OCI-LY1 (cell line): ENCODE results near the gene ELOF1.
A peak's percentile ranks its signal among the peaks of the same experiment; 100 is the strongest.

Experiments used
- H2AFZ ChIP-seq: fragments of 200-600 bp; sonication (generic), shearing (Covaris generic); 2 replicates; pipeline ENCODE4 v1.6.0; 2014; ENCODE audit warnings: antibody characterized with exemption, mild to moderate bottlenecking, low read length
- H3F3A ChIP-seq: fragments of 200-600 bp; sonication (generic), shearing (Covaris generic); 2 replicates; pipeline ENCODE4 v1.6.0; 2014; ENCODE audit warnings: mild to moderate bottlenecking, antibody characterized with exemption, low read length, moderate library complexity; ENCODE audit not compliant: insufficient read depth
- H3K27ac ChIP-seq: fragments of 200-600 bp; sonication (generic); 2 replicates; pipeline ENCODE4 v1.5.1; 2014; ENCODE audit warnings: low read length, mixed run types, mild to moderate bottlenecking, low read depth; ENCODE audit not compliant: poor library complexity, severe bottlenecking
- H3K27me3 ChIP-seq: fragments of 200-600 bp; sonication (generic); 2 replicates; pipeline ENCODE4 v1.6.0; 2014; ENCODE audit warnings: antibody characterized with exemption, mild to moderate bottlenecking, low read length, moderate library complexity; ENCODE audit not compliant: insufficient read depth
- H3K36me3 ChIP-seq: fragments of 200-600 bp; sonication (generic); 2 replicates; pipeline ENCODE4 v1.6.1; 2014; ENCODE audit warnings: mild to moderate bottlenecking, antibody characterized with exemption, low read length, moderate library complexity, mixed read lengths; ENCODE audit not compliant: insufficient read depth
- H3K4me1 ChIP-seq: fragments of 200-600 bp; sonication (generic); 2 replicates; pipeline ENCODE4 v1.5.1; 2014; ENCODE audit warnings: mild to moderate bottlenecking, low read length, moderate library complexity; ENCODE audit not compliant: insufficient read depth, severe bottlenecking
- H3K4me2 ChIP-seq: fragments of 200-600 bp; sonication (generic), shearing (Covaris generic); 2 replicates; pipeline ENCODE4 v1.6.1; 2014; ENCODE audit warnings: low read length
- H3K4me3 ChIP-seq: fragments of 200-600 bp; sonication (generic); 2 replicates; pipeline ENCODE4 v1.5.1; 2014; ENCODE audit warnings: low read length, low read depth, mild to moderate bottlenecking, mixed read lengths; ENCODE audit not compliant: poor library complexity, severe bottlenecking
- H3K79me2 ChIP-seq: fragments of 200-600 bp; shearing (Covaris generic); 2 replicates; pipeline ENCODE4 v1.6.1; 2016; ENCODE audit warnings: mixed run types, low read length, mixed read lengths; ENCODE audit not compliant: insufficient read depth
- H3K9ac ChIP-seq: fragments of 200-600 bp; sonication (generic), shearing (Covaris generic); 2 replicates; pipeline ENCODE4 v1.6.1; 2014; ENCODE audit warnings: mild to moderate bottlenecking, low read length, mixed read lengths
- H3K9me2 ChIP-seq: fragments of 200-600 bp; sonication (generic), shearing (Covaris generic); 2 replicates; pipeline ENCODE4 v1.6.1; 2014; ENCODE audit warnings: low read depth, mild to moderate bottlenecking, low read length, mixed read lengths
- H3K9me3 ChIP-seq: fragments of 200-600 bp; shearing (Covaris generic); 2 replicates; pipeline ENCODE4 v1.6.1; 2014; ENCODE audit warnings: low read length, mixed read lengths
- H4K20me1 ChIP-seq: fragments of 200-600 bp; sonication (generic), shearing (Covaris generic); 2 replicates; pipeline ENCODE4 v1.6.0; 2016; ENCODE audit warnings: mild to moderate bottlenecking, low read length; ENCODE audit not compliant: insufficient read depth
- CTCF ChIP-seq: fragments of 200-600 bp; sonication (generic), shearing (Covaris generic); IDR thresholded peaks from 2 replicates; pipeline ENCODE4 v1.5.1; 2017; ENCODE audit warnings: mild to moderate bottlenecking, antibody characterized with exemption, low read length, moderate library complexity, mixed read lengths
- EZH2 ChIP-seq: fragments of 200-600 bp; sonication (generic), shearing (Covaris generic); IDR thresholded peaks from 2 replicates; pipeline ENCODE4 v1.8.0; 2017; ENCODE audit warnings: borderline replicate concordance, mixed run types, mild to moderate bottlenecking, antibody characterized with exemption, low read length, moderate library complexity, mixed read lengths

Gene ELOF1

GRCh38 chr19:11539495-11540365 lies 19.3 kb downstream of the ELOF1 start:
- H3F3A ChIP-seq: no peaks in the 10 kb centered on the region
- no peak overlapping the region for H3K4me3 ChIP-seq
- TF ChIP-seq CTCF (no peak), EZH2 (no peak)
- peaks cover 4% of the 10 kb centered on the region; the same call in 1 of the 2 replicates for H3K27me3 ChIP-seq
- H3K79me2 ChIP-seq: no peaks in the 10 kb centered on the region
- H3K27ac ChIP-seq: no peak overlapping the region
- no peak overlapping the region for H3K4me2 ChIP-seq
- H2AFZ ChIP-seq: no peak overlapping the region
- no peaks in the 10 kb centered on the region for H3K9me2 ChIP-seq
- no peaks in the 10 kb centered on the region for H4K20me1 ChIP-seq
- no peaks in the 10 kb centered on the region for H3K9me3 ChIP-seq
- H3K9ac ChIP-seq: no peak overlapping the region
- peaks cover 7% of the 10 kb centered on the region for H3K4me1 ChIP-seq
- H3K36me3 ChIP-seq: no peaks in the 10 kb centered on the region

DNA sequence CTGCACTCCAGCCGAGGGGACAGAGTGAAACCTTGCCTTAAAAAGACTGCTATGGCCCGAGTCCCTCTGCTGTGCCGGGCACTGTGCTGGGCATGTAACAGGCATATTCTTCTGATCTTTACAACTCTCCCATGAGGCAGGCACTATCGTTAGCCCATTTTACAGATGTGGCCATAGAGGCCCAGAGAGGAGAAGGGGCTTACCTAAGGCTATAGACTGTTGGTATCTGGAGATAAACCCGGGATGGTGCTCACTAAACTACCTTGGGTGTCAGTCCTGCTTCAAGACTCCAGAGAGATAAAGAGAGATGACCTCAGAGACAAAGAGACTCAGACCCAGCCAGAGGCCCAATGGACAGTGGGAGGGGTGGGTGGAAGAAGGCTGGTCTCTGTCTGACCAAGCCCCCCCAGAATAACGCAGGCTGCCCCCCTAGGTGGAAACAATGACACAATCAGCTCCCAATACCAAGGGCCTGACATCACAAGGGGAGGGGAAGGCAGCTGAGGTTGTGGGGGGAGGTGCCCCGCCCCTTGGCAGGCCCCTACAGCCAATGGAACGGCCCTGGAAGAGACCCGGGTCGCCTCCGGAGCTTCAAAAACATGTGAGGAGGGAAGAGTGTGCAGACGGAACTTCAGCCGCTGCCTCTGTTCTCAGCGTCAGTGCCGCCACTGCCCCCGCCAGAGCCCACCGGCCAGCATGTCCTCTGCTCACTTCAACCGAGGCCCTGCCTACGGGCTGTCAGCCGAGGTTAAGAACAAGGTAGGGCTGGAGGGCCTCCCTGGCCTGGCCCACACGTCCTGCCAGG lies 20.6 kb downstream of the ELOF1 start, which contains the start of gene CNN1:
CNN1 (plus strand) TSS at position 620 of the 805 bp plus-strand sequence; CDS start at position 697, 77 bp downstream.
- Histone ChIP-seq H3K27ac (no peak within 1 kb of the TSS), H3K9ac (no peak within 1 kb of the TSS), H2AFZ (no peak within 1 kb of the TSS), H3K4me3 (no peak within 1 kb of the TSS), H4K20me1 (no peaks in the 10 kb centered on the region), H3K36me3 (no peaks in the 10 kb centered on the region), H3K4me1 (peaks cover 7% of the 10 kb centered on the region), H3K9me2 (no peaks in the 10 kb centered on the region), H3K79me2 (no peaks in the 10 kb centered on the region), H3F3A (no peaks in the 10 kb centered on the region), H3K27me3 (peaks cover 4% of the 10 kb centered on the region; the same call in 1 of the 2 replicates), H3K4me2 (no peak within 1 kb of the TSS), H3K9me3 (no peaks in the 10 kb centered on the region)
- TF ChIP-seq CTCF: no peak
- TF ChIP-seq EZH2: no peak

DNA sequence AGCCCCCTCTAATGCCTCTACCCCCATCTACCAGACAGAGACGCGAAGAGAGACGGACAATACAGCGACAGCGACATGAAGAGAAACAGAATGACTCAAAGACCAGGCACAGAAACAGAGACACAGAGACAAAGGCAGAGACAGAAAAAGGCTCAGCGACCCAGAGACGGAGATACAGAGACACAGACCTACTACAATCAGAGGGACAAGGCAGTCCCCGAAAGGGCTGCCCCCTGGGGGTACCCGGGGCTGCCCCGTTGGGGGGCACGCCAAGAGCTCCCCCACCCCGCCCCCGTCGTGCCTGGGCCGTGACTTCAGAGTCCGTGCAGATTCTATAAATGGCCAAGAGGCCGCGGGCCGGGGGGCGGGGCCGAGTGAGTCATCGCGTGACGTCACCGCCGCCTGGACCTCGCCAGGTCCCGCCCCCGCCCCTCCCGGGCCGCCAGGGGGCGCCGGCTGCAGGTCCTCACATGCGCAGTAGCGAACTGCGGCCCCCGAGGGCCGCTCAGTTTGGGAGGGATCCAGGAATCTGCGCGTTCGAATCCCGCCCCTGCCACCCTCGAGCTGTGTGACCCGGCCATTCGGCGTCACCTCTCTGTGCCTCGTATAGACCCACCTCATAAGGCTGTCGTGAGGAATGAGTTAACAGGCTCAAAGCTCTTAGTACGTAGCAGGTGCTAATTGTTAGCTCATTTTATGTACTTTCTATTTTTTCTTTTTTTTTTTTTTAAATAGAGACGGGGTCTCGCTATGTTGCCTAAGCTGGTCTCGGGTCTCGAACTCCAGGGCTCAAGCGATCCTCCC lies 23.0 kb downstream of the ELOF1 start:
- Histone ChIP-seq H3K36me3 (no peaks in the 10 kb centered on the region), H3K27ac (no peak overlapping the region), H3K79me2 (no peaks in the 10 kb centered on the region), H2AFZ (no peak overlapping the region), H3F3A (no peaks in the 10 kb centered on the region), H3K9me2 (no peaks in the 10 kb centered on the region), H3K4me2 (peak overlapping the region; percentile 56), H3K9ac (peak overlapping the region; percentile 29; the same call in 1 of the 2 replicates), H3K9me3 (no peaks in the 10 kb centered on the region), H4K20me1 (no peaks in the 10 kb centered on the region), H3K4me1 (peaks cover 7% of the 10 kb centered on the region), H3K4me3 (peak overlapping the region; percentile 43), H3K27me3 (peaks cover 4% of the 10 kb centered on the region; the same call in 1 of the 2 replicates)
- TF ChIP-seq CTCF (peak; percentile 83), EZH2 (no peak)
